ENCODE measurements around the gene AP2B1. TPM values are rescaled to one million over a fixed set of nuclear protein-coding genes. Genes with fewer than 3 reads are reported as not detected.

AP2B1 gene
- total RNA-seq, 1 experiment from 2014 or later, result 70.2 TPM

GRCh38 chr17:35666967-35667532 lies 79.9 kb downstream of the AP2B1 start:
- no TSS peak for BruUV-seq (replicated peaks)
- Histone ChIP-seq H3F3A (ENCODE audit: low read length, unreplicated experiment) (no peaks in the 10 kb centered on the region), H3K9me2 (replicated peaks; ENCODE audit: low read length) (no peaks in the 10 kb centered on the region), H3K36me3 (ENCODE audit: low read depth, low read length) (peaks cover 4% of the 10 kb centered on the region; the same call in 1 of the 2 replicates), H3K9me3 (ENCODE audit: low read length) (no peaks in the 10 kb centered on the region), H2AFZ (ENCODE audit: low read length) (no peak overlapping the region), H3K79me2 (ENCODE audit: low read length) (no peaks in the 10 kb centered on the region), H3K27me3 (ENCODE audit: low read length) (no peaks in the 10 kb centered on the region), H3K4me2 (ENCODE audit: low read length) (no peak overlapping the region), H3K4me3 (ENCODE audit: low read length) (no peak overlapping the region), H4K20me1 (ENCODE audit: low read length) (no peaks in the 10 kb centered on the region), H3K4me1 (ENCODE audit: insufficient read depth, low read length) (no peaks in the 10 kb centered on the region), H3K27ac (ENCODE audit: low read length) (no peak overlapping the region), H3K9ac (ENCODE audit: low read length) (no peak overlapping the region)
- ATAC-seq, result no peak
- TF ChIP-seq EZH2phosphoT487 (IDR thresholded peaks at IDR 0.05; ENCODE audit: borderline replicate concordance, low read length) (no peak), CTCF (conservative IDR thresholded peaks at IDR 0.05; ENCODE audit: low read depth, low read length) (no peak), EZH2 (IDR thresholded peaks at IDR 0.05; ENCODE audit: low read length, unreplicated experiment) (no peak)
- DNase-seq, result no peak
- intact Hi-C loops (cut with micrococcal nuclease), result no loop called here
- ChIA-PET CTCF (no interaction called here), POLR2A (ENCODE audit: unreplicated experiment) (no interaction called here)

DNA sequence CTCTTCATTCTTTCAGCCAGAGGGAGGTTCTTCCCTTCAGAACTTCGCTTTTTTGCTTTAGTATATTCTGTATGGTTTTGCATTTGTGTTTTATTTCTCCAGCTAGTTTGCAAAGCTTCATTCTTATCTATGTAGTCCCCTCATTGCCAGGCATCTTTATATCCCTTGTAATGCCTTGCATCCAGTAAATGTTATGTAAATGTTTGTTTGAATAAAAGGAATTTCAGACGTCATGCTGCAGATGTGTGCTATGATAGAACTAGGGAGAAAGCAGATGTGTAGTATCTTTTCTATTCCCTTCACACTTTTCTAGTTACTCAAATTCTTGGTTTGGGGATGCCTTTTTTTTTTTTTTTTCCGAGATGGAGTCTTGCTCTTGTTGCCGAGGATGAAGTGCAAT lies 81.7 kb downstream of the AP2B1 start:
- POLR2A ChIA-PET (ENCODE audit: unreplicated experiment), result no interaction called here
- H3K9me2 ChIP-seq (replicated peaks; ENCODE audit: low read length), result no peaks in the 10 kb centered on the region
- no peaks in the 10 kb centered on the region for H3K9me3 ChIP-seq (ENCODE audit: low read length)
- no peaks in the 10 kb centered on the region for H3K27me3 ChIP-seq (ENCODE audit: low read length)
- CTCF ChIA-PET, result no interaction called here
- ATAC-seq, result no peak
- H3K27ac ChIP-seq (ENCODE audit: low read length), result no peak overlapping the region
- DNase-seq, result no peak
- no peak overlapping the region for H2AFZ ChIP-seq (ENCODE audit: low read length)
- no peak overlapping the region for H3K4me2 ChIP-seq (ENCODE audit: low read length)
- intact Hi-C loops (cut with micrococcal nuclease), result no loop called here
- H4K20me1 ChIP-seq (ENCODE audit: low read length), result no peaks in the 10 kb centered on the region
- H3K4me1 ChIP-seq (ENCODE audit: insufficient read depth, low read length), result no peaks in the 10 kb centered on the region
- TF ChIP-seq EZH2 (IDR thresholded peaks at IDR 0.05; ENCODE audit: low read length, unreplicated experiment) (no peak), CTCF (conservative IDR thresholded peaks at IDR 0.05; ENCODE audit: low read depth, low read length) (no peak), EZH2phosphoT487 (IDR thresholded peaks at IDR 0.05; ENCODE audit: borderline replicate concordance, low read length) (no peak)
- H3K36me3 ChIP-seq (ENCODE audit: low read depth, low read length), result no peaks in the 10 kb centered on the region; the same call in 1 of the 2 replicates
- H3K9ac ChIP-seq (ENCODE audit: low read length), result no peak overlapping the region
- BruUV-seq (replicated peaks), result no TSS peak
- H3K79me2 ChIP-seq (ENCODE audit: low read length), result no peaks in the 10 kb centered on the region
- no peaks in the 10 kb centered on the region for H3F3A ChIP-seq (ENCODE audit: low read length, unreplicated experiment)
- H3K4me3 ChIP-seq (ENCODE audit: low read length), result no peak overlapping the region

DNA sequence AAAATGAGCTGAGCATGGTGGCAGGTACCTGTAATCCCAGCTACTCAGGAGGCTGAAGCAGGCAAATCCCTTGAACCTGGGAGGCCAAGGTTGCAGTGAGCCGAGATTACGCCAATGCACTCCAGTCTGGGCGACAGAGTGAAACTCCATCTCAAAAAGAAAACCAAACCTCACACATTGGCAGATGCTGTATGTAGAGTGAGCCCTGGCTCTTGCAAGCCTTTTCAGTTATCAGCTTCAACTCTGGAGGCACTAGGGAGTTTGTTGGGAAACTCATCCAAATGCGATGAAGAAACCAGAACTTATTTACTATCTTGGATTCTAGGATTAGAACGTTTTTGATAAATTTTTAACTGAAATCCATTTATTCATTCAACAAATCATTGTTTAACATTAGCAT lies 87.4 kb downstream of the AP2B1 start:
- no peak overlapping the region for H3K4me2 ChIP-seq (ENCODE audit: low read length)
- H3K36me3 ChIP-seq (ENCODE audit: low read depth, low read length), result peaks cover 10% of the 10 kb centered on the region
- DNase-seq (no peak), ATAC-seq (no peak)
- no peak for TF ChIP-seq EZH2phosphoT487 (IDR thresholded peaks at IDR 0.05; ENCODE audit: borderline replicate concordance, low read length)
- no peak for TF ChIP-seq CTCF (conservative IDR thresholded peaks at IDR 0.05; ENCODE audit: low read depth, low read length)
- no peak for TF ChIP-seq EZH2 (IDR thresholded peaks at IDR 0.05; ENCODE audit: low read length, unreplicated experiment)
- ChIA-PET CTCF (no interaction called here), POLR2A (ENCODE audit: unreplicated experiment) (no interaction called here)
- H3K4me3 ChIP-seq (ENCODE audit: low read length), result no peak overlapping the region
- H3K79me2 ChIP-seq (ENCODE audit: low read length), result no peaks in the 10 kb centered on the region
- no peaks in the 10 kb centered on the region for H4K20me1 ChIP-seq (ENCODE audit: low read length)
- no TSS peak for BruUV-seq (replicated peaks)
- intact Hi-C loops (cut with micrococcal nuclease), result no loop called here
- no peaks in the 10 kb centered on the region for H3K4me1 ChIP-seq (ENCODE audit: insufficient read depth, low read length)
- H3K27me3 ChIP-seq (ENCODE audit: low read length), result no peaks in the 10 kb centered on the region
- no peak overlapping the region for H2AFZ ChIP-seq (ENCODE audit: low read length)
- no peak overlapping the region for H3K9ac ChIP-seq (ENCODE audit: low read length)
- no peak overlapping the region for H3K27ac ChIP-seq (ENCODE audit: low read length)
- no peaks in the 10 kb centered on the region for H3K9me3 ChIP-seq (ENCODE audit: low read length)
- H3K9me2 ChIP-seq (replicated peaks; ENCODE audit: low read length), result no peaks in the 10 kb centered on the region
- H3F3A ChIP-seq (ENCODE audit: low read length, unreplicated experiment), result no peaks in the 10 kb centered on the region

Measured in PC-3 (cell line).